GM12891 (cell line): ENCODE results near the gene ZYX. TPM values are rescaled to one million over a fixed set of nuclear protein-coding genes. Genes with fewer than 3 reads are reported as not detected.

Experiments
- DNase-seq: peaks from one replicate; pipeline ENCODE4 v3.0.0; 2011; ENCODE audit warnings: low spot score; ENCODE audit not compliant: insufficient read length
- FAIRE-seq: peaks from 2 replicates; lab custom pipeline; 2011; peaks lifted over from hg19 to GRCh38; lab: Jason Lieb, UNC
- PAX5 ChIP-seq: IDR thresholded peaks from 2 replicates; pipeline ENCODE4 v1.6.1; 2011; ENCODE audit warnings: low read length, moderate library complexity, mild to moderate bottlenecking; ENCODE audit not compliant: insufficient read depth, severe bottlenecking
- POLR2A ChIP-seq: IDR thresholded peaks from 2 replicates; pipeline ENCODE4 v1.6.1; 2011; ENCODE audit warnings: low read depth, low read length, control low read depth
- POLR2AphosphoS5 ChIP-seq: IDR thresholded peaks from 2 replicates; pipeline ENCODE4 v1.6.1; 2011; ENCODE audit warnings: low read depth, low read length, control low read depth
- POU2F2 ChIP-seq: IDR thresholded peaks from 2 replicates; pipeline ENCODE4 v1.6.1; 2011; ENCODE audit warnings: low read depth, mild to moderate bottlenecking, control low read depth, low read length, moderate library complexity
- SPI1 ChIP-seq: IDR thresholded peaks from 2 replicates; pipeline ENCODE4 v1.6.1; 2011; ENCODE audit warnings: low read depth, low read length, control low read depth
- TAF1 ChIP-seq: IDR thresholded peaks from 2 replicates; pipeline ENCODE4 v1.6.1; 2011; ENCODE audit warnings: low read depth, low read length, control low read depth
- polyA plus RNA-seq: library from polyadenylated mRNA; unstranded; fragments of >200 nt; gene quantifications from one replicate; pipeline ENCODE4 v1.2.1, GENCODE V29; 2012; ENCODE audit warnings: low read depth, missing spikeins, inconsistent platforms; ENCODE audit not compliant: missing spikeins

The ZYX gene
- 69.6 TPM for polyA plus RNA-seq

- DNase-seq (peak; percentile 97), FAIRE-seq (peak; percentile 65)
- TF ChIP-seq PAX5: no peak
- TF ChIP-seq TAF1: peak; percentile 2; the same call in 1 of the 2 replicates
Measured at GRCh38 chr7:143380646-143381426, at the start of gene ZYX. Gene ZYX (plus strand): TSS chr7:143381345. CDS start chr7:143381572, 227 bp downstream.

- DNase-seq: no peak
- TF ChIP-seq SPI1 (no peak), POLR2A (no peak), TAF1 (no peak), POU2F2 (no peak), PAX5 (no peak), POLR2AphosphoS5 (no peak)
- no peak for FAIRE-seq
Measured at GRCh38 chr7:143334244-143334643, 46.9 kb upstream of the ZYX start.

- DNase-seq: no peak
- no peak for TF ChIP-seq POU2F2
- TF ChIP-seq PAX5: no peak
- TF ChIP-seq POLR2A: no peak
- no peak for TF ChIP-seq POLR2AphosphoS5
- no peak for TF ChIP-seq TAF1
- no peak for TF ChIP-seq SPI1
- FAIRE-seq: no peak
Measured at GRCh38 chr7:143337216-143337615, 43.9 kb upstream of the ZYX start.

GRCh38 chr7:143341842-143342241 lies 39.3 kb upstream of the ZYX start:
- DNase-seq (no peak), FAIRE-seq (no peak)
- TF ChIP-seq SPI1 (no peak), PAX5 (no peak), POLR2AphosphoS5 (no peak), TAF1 (no peak), POU2F2 (no peak), POLR2A (no peak)

- TF ChIP-seq TAF1 (no peak), PAX5 (no peak), POLR2A (no peak), POLR2AphosphoS5 (no peak), POU2F2 (no peak), SPI1 (no peak)
- DNase-seq (no peak), FAIRE-seq (no peak)
Measured at GRCh38 chr7:143343596-143343995, 37.5 kb upstream of the ZYX start.

- FAIRE-seq: no peak
- DNase-seq: peak; percentile 44
- no peak for TF ChIP-seq POLR2AphosphoS5
- no peak for TF ChIP-seq POU2F2
- no peak for TF ChIP-seq TAF1
- TF ChIP-seq SPI1: no peak
Measured at GRCh38 chr7:143345428-143345900, 35.7 kb upstream of the ZYX start.

- no peak for FAIRE-seq
- TF ChIP-seq POLR2A (no peak), SPI1 (no peak), POLR2AphosphoS5 (no peak), TAF1 (no peak), PAX5 (no peak), POU2F2 (no peak)
Measured at GRCh38 chr7:143346018-143346417, 35.1 kb upstream of the ZYX start.

GRCh38 chr7:143347950-143348349 lies 33.2 kb upstream of the ZYX start:
- no peak for TF ChIP-seq POLR2A
- TF ChIP-seq POLR2AphosphoS5: no peak
- TF ChIP-seq PAX5: no peak
- TF ChIP-seq POU2F2: no peak
- TF ChIP-seq TAF1: no peak
- no peak for TF ChIP-seq SPI1
- no peak for FAIRE-seq
- DNase-seq: no peak

More at GRCh38 chr7:143346018-143346417, 35.1 kb upstream of the ZYX start:
- no peak for DNase-seq

- no peak for FAIRE-seq
- TF ChIP-seq POLR2A: no peak
- TF ChIP-seq PAX5: no peak
- no peak for TF ChIP-seq SPI1
- no peak for TF ChIP-seq TAF1
- TF ChIP-seq POU2F2: no peak
- no peak for TF ChIP-seq POLR2AphosphoS5
- no peak for DNase-seq
Measured at GRCh38 chr7:143351060-143351459, 30.1 kb upstream of the ZYX start.

GRCh38 chr7:143351574-143351973 lies 29.6 kb upstream of the ZYX start:
- TF ChIP-seq POLR2A (no peak), PAX5 (no peak), TAF1 (no peak), POU2F2 (no peak)
- FAIRE-seq (no peak), DNase-seq (no peak)
